Measurements from ENCODE around the gene ALKBH5. TPM values are rescaled to one million over a fixed set of nuclear protein-coding genes. Genes with fewer than 3 reads are reported as not detected.

ALKBH5 gene
- total RNA-seq, 1 experiment from 2014 or later: 94.5 TPM

DNA sequence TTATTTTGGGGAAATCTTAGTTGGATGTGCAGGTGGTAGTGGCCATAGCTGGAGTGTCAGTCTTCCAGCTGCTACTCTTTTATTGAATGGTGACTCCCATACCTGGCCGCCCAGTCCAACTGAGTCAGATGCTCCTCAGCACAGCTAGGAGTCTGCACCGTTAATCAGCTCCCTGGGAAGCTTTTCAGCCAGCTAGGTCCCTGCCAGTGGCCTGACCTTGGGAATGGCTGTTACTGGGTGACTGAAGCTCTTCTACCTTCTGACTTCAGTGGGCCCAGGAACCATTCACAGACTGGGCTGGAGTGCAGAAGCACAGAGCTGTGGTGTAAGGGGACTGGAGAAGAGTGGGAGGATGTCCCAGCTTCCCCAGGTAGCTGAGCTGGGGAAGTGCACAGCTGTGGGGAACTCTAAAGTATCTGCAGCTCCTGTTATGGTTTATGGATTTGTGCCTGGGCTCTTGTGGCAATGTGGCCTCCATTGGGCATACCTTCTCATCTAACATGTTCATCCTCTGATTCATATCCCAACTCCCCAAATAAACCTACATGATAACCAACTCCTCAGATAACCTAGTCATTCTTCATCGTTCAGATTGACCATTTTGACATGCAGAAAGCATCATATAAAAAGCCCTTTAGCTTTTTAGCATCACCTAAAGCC, 14.0 kb downstream of the ALKBH5 start:
- Histone ChIP-seq H3K27ac (ENCODE audit: low read length) (no peak overlapping the region), H3K4me3 (ENCODE audit: low read depth in 2 of 2, low read length in 2 of 2) (no peak overlapping the region), H3K27me3 (ENCODE audit: control insufficient read depth, insufficient read depth, low read length) (no peaks in the 10 kb centered on the region), H3K4me1 (ENCODE audit: control insufficient read depth, insufficient read depth, low read length) (no peaks in the 10 kb centered on the region), H3K9me3 (ENCODE audit: control insufficient read depth, insufficient read depth, low read depth, low read length) (no peaks in the 10 kb centered on the region), H3K36me3 (ENCODE audit: control insufficient read depth, insufficient read depth, low read length) (peaks cover 19% of the 10 kb centered on the region)
- ATAC-seq (no peak), DNase-seq (ENCODE audit: low read depth, low spot score) (no peak)
- POLR2A ChIA-PET: no interaction called here
- TF ChIP-seq, protein P1, sequence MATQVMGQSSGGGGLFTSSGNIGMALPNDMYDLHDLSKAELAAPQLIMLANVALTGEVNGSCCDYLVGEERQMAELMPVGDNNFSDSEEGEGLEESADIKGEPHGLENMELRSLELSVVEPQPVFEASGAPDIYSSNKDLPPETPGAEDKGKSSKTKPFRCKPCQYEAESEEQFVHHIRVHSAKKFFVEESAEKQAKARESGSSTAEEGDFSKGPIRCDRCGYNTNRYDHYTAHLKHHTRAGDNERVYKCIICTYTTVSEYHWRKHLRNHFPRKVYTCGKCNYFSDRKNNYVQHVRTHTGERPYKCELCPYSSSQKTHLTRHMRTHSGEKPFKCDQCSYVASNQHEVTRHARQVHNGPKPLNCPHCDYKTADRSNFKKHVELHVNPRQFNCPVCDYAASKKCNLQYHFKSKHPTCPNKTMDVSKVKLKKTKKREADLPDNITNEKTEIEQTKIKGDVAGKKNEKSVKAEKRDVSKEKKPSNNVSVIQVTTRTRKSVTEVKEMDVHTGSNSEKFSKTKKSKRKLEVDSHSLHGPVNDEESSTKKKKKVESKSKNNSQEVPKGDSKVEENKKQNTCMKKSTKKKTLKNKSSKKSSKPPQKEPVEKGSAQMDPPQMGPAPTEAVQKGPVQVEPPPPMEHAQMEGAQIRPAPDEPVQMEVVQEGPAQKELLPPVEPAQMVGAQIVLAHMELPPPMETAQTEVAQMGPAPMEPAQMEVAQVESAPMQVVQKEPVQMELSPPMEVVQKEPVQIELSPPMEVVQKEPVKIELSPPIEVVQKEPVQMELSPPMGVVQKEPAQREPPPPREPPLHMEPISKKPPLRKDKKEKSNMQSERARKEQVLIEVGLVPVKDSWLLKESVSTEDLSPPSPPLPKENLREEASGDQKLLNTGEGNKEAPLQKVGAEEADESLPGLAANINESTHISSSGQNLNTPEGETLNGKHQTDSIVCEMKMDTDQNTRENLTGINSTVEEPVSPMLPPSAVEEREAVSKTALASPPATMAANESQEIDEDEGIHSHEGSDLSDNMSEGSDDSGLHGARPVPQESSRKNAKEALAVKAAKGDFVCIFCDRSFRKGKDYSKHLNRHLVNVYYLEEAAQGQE (IDR thresholded peaks at IDR 0.05; ENCODE audit: insufficient read depth in 1 of 2, low read depth in 2 of 2, low read length in 1 of 2): no peak
- TF ChIP-seq POLR2AphosphoS5 (IDR thresholded peaks at IDR 0.05; ENCODE audit: low read depth, low read length): no peak
- no peak for TF ChIP-seq TCF7L2 (IDR thresholded peaks at IDR 0.05; ENCODE audit: low read depth, low read length)
- TF ChIP-seq, protein P2, sequence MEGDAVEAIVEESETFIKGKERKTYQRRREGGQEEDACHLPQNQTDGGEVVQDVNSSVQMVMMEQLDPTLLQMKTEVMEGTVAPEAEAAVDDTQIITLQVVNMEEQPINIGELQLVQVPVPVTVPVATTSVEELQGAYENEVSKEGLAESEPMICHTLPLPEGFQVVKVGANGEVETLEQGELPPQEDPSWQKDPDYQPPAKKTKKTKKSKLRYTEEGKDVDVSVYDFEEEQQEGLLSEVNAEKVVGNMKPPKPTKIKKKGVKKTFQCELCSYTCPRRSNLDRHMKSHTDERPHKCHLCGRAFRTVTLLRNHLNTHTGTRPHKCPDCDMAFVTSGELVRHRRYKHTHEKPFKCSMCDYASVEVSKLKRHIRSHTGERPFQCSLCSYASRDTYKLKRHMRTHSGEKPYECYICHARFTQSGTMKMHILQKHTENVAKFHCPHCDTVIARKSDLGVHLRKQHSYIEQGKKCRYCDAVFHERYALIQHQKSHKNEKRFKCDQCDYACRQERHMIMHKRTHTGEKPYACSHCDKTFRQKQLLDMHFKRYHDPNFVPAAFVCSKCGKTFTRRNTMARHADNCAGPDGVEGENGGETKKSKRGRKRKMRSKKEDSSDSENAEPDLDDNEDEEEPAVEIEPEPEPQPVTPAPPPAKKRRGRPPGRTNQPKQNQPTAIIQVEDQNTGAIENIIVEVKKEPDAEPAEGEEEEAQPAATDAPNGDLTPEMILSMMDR (IDR thresholded peaks at IDR 0.05): no peak
- TF ChIP-seq SIN3A (IDR thresholded peaks at IDR 0.05; ENCODE audit: borderline replicate concordance, insufficient read depth, low read depth, low read length): no peak
- intact Hi-C loops (cut with micrococcal nuclease; ENCODE audit: unreplicated experiment): no loop called here
- CTCF ChIA-PET: no interaction called here
- in situ Hi-C loops (cut with HindIII; ENCODE audit: low pct_unique_long_range_greater_than_20kb, low sequenced_read_pairs): no loop called here
- BruUV-seq (replicated peaks): no TSS peak

DNA sequence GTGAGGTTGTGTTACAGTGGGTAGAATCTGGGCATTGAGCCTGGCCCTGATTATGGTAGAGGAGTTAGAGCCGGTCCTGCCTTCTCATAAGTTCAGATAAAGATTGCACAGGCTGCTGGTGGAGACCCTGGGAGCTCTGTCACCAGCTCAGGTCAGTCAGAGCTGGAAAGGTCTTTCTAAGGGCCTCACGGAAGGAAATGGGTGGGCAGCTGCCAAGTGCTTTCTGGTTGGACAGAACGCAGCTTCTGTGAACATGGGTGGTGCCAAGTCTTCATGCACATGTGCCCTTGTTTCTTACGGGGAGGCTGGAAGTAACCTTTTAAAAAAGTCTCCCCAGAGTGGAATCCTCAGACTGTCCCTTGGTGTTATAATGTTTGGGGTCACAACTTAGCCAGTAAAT, 14.9 kb downstream of the ALKBH5 start:
- Histone ChIP-seq H3K27me3 (ENCODE audit: control insufficient read depth, insufficient read depth, low read length) (no peaks in the 10 kb centered on the region), H3K4me3 (ENCODE audit: low read depth in 2 of 2, low read length in 2 of 2) (no peak overlapping the region), H3K27ac (ENCODE audit: low read length) (no peak overlapping the region), H3K9me3 (ENCODE audit: control insufficient read depth, insufficient read depth, low read depth, low read length) (no peaks in the 10 kb centered on the region), H3K4me1 (ENCODE audit: control insufficient read depth, insufficient read depth, low read length) (no peaks in the 10 kb centered on the region), H3K36me3 (ENCODE audit: control insufficient read depth, insufficient read depth, low read length) (peaks cover 19% of the 10 kb centered on the region)
- no peak for ATAC-seq
- TF ChIP-seq, protein P2 (IDR thresholded peaks at IDR 0.05): no peak
- no peak for TF ChIP-seq POLR2AphosphoS5 (IDR thresholded peaks at IDR 0.05; ENCODE audit: low read depth, low read length)
- no peak for TF ChIP-seq TCF7L2 (IDR thresholded peaks at IDR 0.05; ENCODE audit: low read depth, low read length)
- no peak for TF ChIP-seq SIN3A (IDR thresholded peaks at IDR 0.05; ENCODE audit: borderline replicate concordance, insufficient read depth, low read depth, low read length)
- TF ChIP-seq, protein P1 (IDR thresholded peaks at IDR 0.05; ENCODE audit: insufficient read depth in 1 of 2, low read depth in 2 of 2, low read length in 1 of 2): no peak
- in situ Hi-C loops (cut with HindIII; ENCODE audit: low pct_unique_long_range_greater_than_20kb, low sequenced_read_pairs) (no loop called here), intact Hi-C loops (cut with micrococcal nuclease; ENCODE audit: unreplicated experiment) (no loop called here)
- ChIA-PET POLR2A (no interaction called here), CTCF (no interaction called here)
- no peak for DNase-seq (ENCODE audit: low read depth, low spot score)
- BruUV-seq (replicated peaks): no TSS peak
